SK-N-SH (cell line): Measurements from ENCODE around the gene SNRNP200. TPM values are rescaled to one million over a fixed set of nuclear protein-coding genes. Genes with fewer than 3 reads are reported as not detected.

ENCODE experiments used
- CTCF ChIA-PET: fragments of 300-600, 350-600 bp; formaldehyde crosslinking; extraction: SDS; loops from one replicate; lab custom pipeline; 2021; lab: Yijun Ruan, JAX
- POLR2A ChIA-PET: fragments of 350-600 bp; sonication (Branson Sonifier 250); formaldehyde crosslinking; extraction: SDS; loops from one replicate; lab custom pipeline; 2020; ENCODE audit warnings: antibody characterized with exemption, inconsistent platforms; lab: Yijun Ruan, JAX
- DNase-seq: peaks from one replicate; pipeline ENCODE4 v3.0.0; 2012
- H2AFZ ChIP-seq: fragments of 200-600 bp; sonication (generic); 2 replicates; pipeline ENCODE4 v1.8.1; 2016; ENCODE audit warnings: antibody characterized with exemption, mild to moderate bottlenecking, low read depth
- H3F3A ChIP-seq: fragments of 200-600 bp; sonication (generic); replicated peaks from 2 replicates; pipeline ENCODE3; 2016; ENCODE audit warnings: antibody characterized with exemption, mild to moderate bottlenecking; ENCODE audit not compliant: insufficient read depth
- H3K27ac ChIP-seq, 2 experiments: fragments of 200-500 bp in 1 of 2; fragments of 200-600 bp in 1 of 2; sonication (Bioruptor generic) in 1 of 2; sonication (generic), shearing (Covaris generic) in 1 of 2; 2 replicates each; pipeline versions ENCODE4 v1.5.1 to v1.6.1; 2014 to 2016; ENCODE audit warnings: low read depth in 2 of 2, inconsistent platforms in 1 of 2, low read length in 1 of 2, mild to moderate bottlenecking in 1 of 2, mixed read lengths in 1 of 2
- H3K27me3 ChIP-seq: fragments of 200-600 bp; sonication (generic), shearing (Covaris generic); 2 replicates; pipeline ENCODE4 v1.6.1; 2016; ENCODE audit warnings: mixed run types; ENCODE audit not compliant: insufficient read depth
- H3K36me3 ChIP-seq, 2 experiments: fragments of 200-500 bp in 1 of 2; fragments of 200-600 bp in 1 of 2; sonication (Bioruptor generic) in 1 of 2; sonication (generic) in 1 of 2; replicated peaks in 1 of 2; 2 replicates each; pipeline versions ENCODE3 to v1.5.1; 2014 to 2016; ENCODE audit warnings: low read length in 1 of 2, mild to moderate bottlenecking in 1 of 2; ENCODE audit not compliant: insufficient read depth in 2 of 2, control insufficient read depth in 1 of 2
- H3K4me1 ChIP-seq, 2 experiments: fragments of 200-500 bp in 1 of 2; fragments of 200-600 bp in 1 of 2; sonication (Bioruptor generic) in 1 of 2; sonication (generic), shearing (Covaris generic) in 1 of 2; 2 replicates each; pipeline versions ENCODE4 v1.5.1 to v1.6.1; 2014 to 2016; ENCODE audit warnings: low read depth in 1 of 2, low read length in 1 of 2, mixed run types in 1 of 2; ENCODE audit not compliant: insufficient read depth in 2 of 2, control insufficient read depth in 1 of 2
- H3K4me2 ChIP-seq: fragments of 200-600 bp; sonication (generic), shearing (Covaris generic); 2 replicates; pipeline ENCODE4 v1.6.1; 2017; ENCODE audit warnings: mixed run types
- H3K4me3 ChIP-seq, 2 experiments: fragments of 200-500 bp in 1 of 2; fragments of 200-600 bp in 1 of 2; sonication (Bioruptor generic) in 1 of 2; sonication (generic), shearing (Covaris generic) in 1 of 2; 2 replicates each; pipeline versions ENCODE4 v1.5.1 to v1.8.1; 2014 to 2016; ENCODE audit warnings: low read depth in 2 of 2, inconsistent platforms in 1 of 2, low read length in 1 of 2, mild to moderate bottlenecking in 1 of 2, mixed read lengths in 1 of 2, moderate library complexity in 1 of 2
- H3K79me2 ChIP-seq: fragments of 200-600 bp; sonication (generic); 2 replicates; pipeline ENCODE4 v1.8.1; 2017; ENCODE audit warnings: mild to moderate bottlenecking; ENCODE audit not compliant: insufficient read depth
- H3K9ac ChIP-seq: fragments of 200-600 bp; sonication (generic); 2 replicates; pipeline ENCODE4 v1.6.1; 2017; ENCODE audit warnings: mixed run types
- H3K9me2 ChIP-seq: fragments of 200-600 bp; sonication (generic); 2 replicates; pipeline ENCODE4 v1.6.1; 2017; ENCODE audit warnings: mixed run types
- H3K9me3 ChIP-seq: fragments of 200-600 bp; sonication (generic); 2 replicates; pipeline ENCODE4 v1.6.1; 2017; ENCODE audit warnings: mixed run types, mild to moderate bottlenecking, moderate library complexity
- H4K20me1 ChIP-seq: fragments of 200-600 bp; sonication (generic); 2 replicates; pipeline ENCODE4 v1.6.1; 2017; ENCODE audit warnings: mild to moderate bottlenecking, mixed run types; ENCODE audit not compliant: insufficient read depth
- ELF1 ChIP-seq: IDR thresholded peaks from 2 replicates; pipeline ENCODE4 v1.4.0; 2012
- EP300 ChIP-seq, 2 experiments: IDR thresholded peaks; 2 replicates each; pipeline versions ENCODE4 v1.4.0 to v1.6.1; 2012; ENCODE audit warnings: borderline replicate concordance in 1 of 2, low read depth in 1 of 2, low read length in 1 of 2
- FOSL2 ChIP-seq: IDR thresholded peaks from 2 replicates; pipeline ENCODE4 v1.4.0; 2012; ENCODE audit warnings: low read depth, mild to moderate bottlenecking, moderate library complexity, borderline replicate concordance
- MEF2A ChIP-seq: IDR thresholded peaks from 2 replicates; pipeline ENCODE4 v1.4.0; 2012; ENCODE audit warnings: low read depth, borderline replicate concordance
- NFIC ChIP-seq: IDR thresholded peaks from 2 replicates; pipeline ENCODE4 v1.4.0; 2012; ENCODE audit warnings: borderline replicate concordance
- NRF1 ChIP-seq: IDR thresholded peaks from 2 replicates; pipeline ENCODE4 v1.6.1; 2012; ENCODE audit warnings: low read depth, mild to moderate bottlenecking, low read length
- RAD21 ChIP-seq: IDR thresholded peaks from 2 replicates; pipeline ENCODE4 v1.6.1; 2012; ENCODE audit warnings: mild to moderate bottlenecking, low read length
- RCOR1 ChIP-seq: fragments of 150-350 bp; IDR thresholded peaks from 2 replicates; pipeline ENCODE4 v1.6.1; 2017; ENCODE audit warnings: antibody characterized with exemption, low read length
- RXRA ChIP-seq: IDR thresholded peaks from 2 replicates; pipeline ENCODE4 v1.4.0; 2012; ENCODE audit warnings: low read depth, mild to moderate bottlenecking, borderline replicate concordance
- TAF1 ChIP-seq: IDR thresholded peaks from 2 replicates; pipeline ENCODE4 v1.6.1; 2012; ENCODE audit warnings: low read depth, mild to moderate bottlenecking, low read length, moderate library complexity, borderline replicate concordance
- TCF12 ChIP-seq: IDR thresholded peaks from 2 replicates; pipeline ENCODE4 v1.4.0; 2012
- WGBS: methylation state at CpG from one replicate; pipeline ENCODE4 v1.1.6; 2017; ENCODE audit warnings: low lambda C conversion rate; 5-methylcytosine and 5-hydroxymethylcytosine counted together
- polyA plus RNA-seq, 3 experiments: library from polyadenylated mRNA; depleted of rRNA; stranded (reverse); fragments of >200 nt; gene quantifications; 2 replicates each; pipeline ENCODE4 v1.2.3, GENCODE V29; 2012
- TF ChIP-seq, protein P1 (sequence below): IDR thresholded peaks from 2 replicates; pipeline ENCODE4 v1.4.0; 2012; ENCODE audit warnings: low read depth, borderline replicate concordance
- TF ChIP-seq, protein P2 (sequence below): IDR thresholded peaks from 2 replicates; pipeline ENCODE4 v1.4.0; 2012; ENCODE audit warnings: low read depth
- TF ChIP-seq, protein P3 (sequence below): fragments of 200-600 bp; sonication (generic); IDR thresholded peaks from 2 replicates; pipeline ENCODE4 v1.6.1; 2017; ENCODE audit warnings: antibody characterized with exemption, mild to moderate bottlenecking, moderate library complexity
- TF ChIP-seq, protein P4 (sequence below): IDR thresholded peaks from 2 replicates; pipeline ENCODE4; 2012

The SNRNP200 gene
- polyA plus RNA-seq, 1 of the 3 experiments (the other 2 are of a cell fraction) = 165 TPM

DNA sequence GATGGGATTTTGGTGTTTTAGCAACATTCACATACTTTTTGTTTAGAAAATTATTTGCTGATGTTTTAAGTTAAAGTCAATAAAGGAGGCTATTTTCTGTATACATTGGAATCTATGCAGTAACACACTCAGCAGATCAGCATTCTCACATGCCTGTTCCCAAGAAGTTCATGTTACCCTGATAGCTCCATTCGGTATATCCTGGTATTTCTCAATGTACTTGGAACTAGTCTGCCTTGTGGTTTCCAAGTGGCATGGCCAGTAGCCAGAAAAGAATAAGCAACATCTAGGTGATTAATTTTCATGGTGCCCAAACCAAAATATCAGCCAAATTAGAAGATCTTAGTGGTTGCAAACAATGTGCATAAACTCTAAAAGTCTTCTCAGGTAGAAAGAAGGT lies 25.1 kb upstream of the SNRNP200 start:
- no peaks in the 10 kb centered on the region for H3K9me3 ChIP-seq
- no peak overlapping the region for H3K9ac ChIP-seq
- H3K27ac ChIP-seq = peak overlapping the region in 1 of 2 experiments; percentile 84; a peak in 2 of 4 replicates
- 44% methylated on average over 1 of the region's 1 CpG for WGBS
- no peaks in the 10 kb centered on the region for H4K20me1 ChIP-seq
- H3K27me3 ChIP-seq = no peaks in the 10 kb centered on the region
- ChIA-PET POLR2A (no interaction called here), CTCF (interaction anchor here (1.3 kb wide), 1 partner anchor 179 kb away, joined by 4 read pairs; no protein-coding TSS in a partner anchor)
- no peak for DNase-seq
- no peaks in the 10 kb centered on the region for H3K9me2 ChIP-seq
- peaks cover 15% of the 10 kb centered on the region for H3K79me2 ChIP-seq
- TF ChIP-seq RCOR1 = no peak
- peak; percentile 17; the same call in 1 of the 2 replicates for TF ChIP-seq FOSL2
- TF ChIP-seq RXRA = 0 out of 2 replicates have a peak, but pooled peaks have one; percentile 29
- peak; percentile 58 for TF ChIP-seq TCF12
- TF ChIP-seq, protein P1, sequence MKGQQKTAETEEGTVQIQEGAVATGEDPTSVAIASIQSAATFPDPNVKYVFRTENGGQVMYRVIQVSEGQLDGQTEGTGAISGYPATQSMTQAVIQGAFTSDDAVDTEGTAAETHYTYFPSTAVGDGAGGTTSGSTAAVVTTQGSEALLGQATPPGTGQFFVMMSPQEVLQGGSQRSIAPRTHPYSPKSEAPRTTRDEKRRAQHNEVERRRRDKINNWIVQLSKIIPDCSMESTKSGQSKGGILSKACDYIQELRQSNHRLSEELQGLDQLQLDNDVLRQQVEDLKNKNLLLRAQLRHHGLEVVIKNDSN = no peak
- TF ChIP-seq RAD21 = no peak
- TF ChIP-seq, protein P2, sequence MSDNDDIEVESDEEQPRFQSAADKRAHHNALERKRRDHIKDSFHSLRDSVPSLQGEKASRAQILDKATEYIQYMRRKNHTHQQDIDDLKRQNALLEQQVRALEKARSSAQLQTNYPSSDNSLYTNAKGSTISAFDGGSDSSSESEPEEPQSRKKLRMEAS = no peak
- TF ChIP-seq EP300 (IDR thresholded peaks at IDR 0.05; ENCODE audit: borderline replicate concordance in 1 of 2, low read depth in 1 of 2, low read length in 1 of 2) = no peak
- no peak for TF ChIP-seq ELF1
- peak; percentile 85 for TF ChIP-seq NFIC
- no peak for TF ChIP-seq NRF1
- no peak for TF ChIP-seq MEF2A
- TF ChIP-seq, protein P3, sequence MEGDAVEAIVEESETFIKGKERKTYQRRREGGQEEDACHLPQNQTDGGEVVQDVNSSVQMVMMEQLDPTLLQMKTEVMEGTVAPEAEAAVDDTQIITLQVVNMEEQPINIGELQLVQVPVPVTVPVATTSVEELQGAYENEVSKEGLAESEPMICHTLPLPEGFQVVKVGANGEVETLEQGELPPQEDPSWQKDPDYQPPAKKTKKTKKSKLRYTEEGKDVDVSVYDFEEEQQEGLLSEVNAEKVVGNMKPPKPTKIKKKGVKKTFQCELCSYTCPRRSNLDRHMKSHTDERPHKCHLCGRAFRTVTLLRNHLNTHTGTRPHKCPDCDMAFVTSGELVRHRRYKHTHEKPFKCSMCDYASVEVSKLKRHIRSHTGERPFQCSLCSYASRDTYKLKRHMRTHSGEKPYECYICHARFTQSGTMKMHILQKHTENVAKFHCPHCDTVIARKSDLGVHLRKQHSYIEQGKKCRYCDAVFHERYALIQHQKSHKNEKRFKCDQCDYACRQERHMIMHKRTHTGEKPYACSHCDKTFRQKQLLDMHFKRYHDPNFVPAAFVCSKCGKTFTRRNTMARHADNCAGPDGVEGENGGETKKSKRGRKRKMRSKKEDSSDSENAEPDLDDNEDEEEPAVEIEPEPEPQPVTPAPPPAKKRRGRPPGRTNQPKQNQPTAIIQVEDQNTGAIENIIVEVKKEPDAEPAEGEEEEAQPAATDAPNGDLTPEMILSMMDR = no peak
- TF ChIP-seq, protein P4, sequence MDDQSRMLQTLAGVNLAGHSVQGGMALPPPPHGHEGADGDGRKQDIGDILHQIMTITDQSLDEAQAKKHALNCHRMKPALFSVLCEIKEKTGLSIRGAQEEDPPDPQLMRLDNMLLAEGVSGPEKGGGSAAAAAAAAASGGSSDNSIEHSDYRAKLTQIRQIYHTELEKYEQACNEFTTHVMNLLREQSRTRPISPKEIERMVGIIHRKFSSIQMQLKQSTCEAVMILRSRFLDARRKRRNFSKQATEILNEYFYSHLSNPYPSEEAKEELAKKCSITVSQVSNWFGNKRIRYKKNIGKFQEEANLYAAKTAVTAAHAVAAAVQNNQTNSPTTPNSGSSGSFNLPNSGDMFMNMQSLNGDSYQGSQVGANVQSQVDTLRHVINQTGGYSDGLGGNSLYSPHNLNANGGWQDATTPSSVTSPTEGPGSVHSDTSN = peak; percentile 43
- no peak for TF ChIP-seq TAF1
- no peak overlapping the region for H2AFZ ChIP-seq
- peaks cover 8 to 10% of the 10 kb centered on the region in 2 experiments; a peak in 1 of 4 replicates for H3K4me1 ChIP-seq
- no peak overlapping the region for H3K4me3 ChIP-seq
- H3F3A ChIP-seq = peaks cover 14% of the 10 kb centered on the region
- H3K36me3 ChIP-seq = peaks cover 0 to 5% of the 10 kb centered on the region in 2 experiments
- no peak overlapping the region for H3K4me2 ChIP-seq
